PFSK-1 (cell line): ENCODE results near the gene PLCD1.

Source experiments
- POLR2AphosphoS5 ChIP-seq: IDR thresholded peaks from 2 replicates; pipeline ENCODE4 v1.6.1; 2012; ENCODE audit warnings: low read depth, mild to moderate bottlenecking, control low read depth, low read length, moderate library complexity
- SIN3A ChIP-seq: IDR thresholded peaks from 2 replicates; pipeline ENCODE4 v1.6.1; 2012; ENCODE audit warnings: mild to moderate bottlenecking, low read length, moderate library complexity, borderline replicate concordance; ENCODE audit not compliant: insufficient read depth
- TAF1 ChIP-seq: IDR thresholded peaks from 2 replicates; pipeline ENCODE4 v1.6.1; 2012; ENCODE audit warnings: low read length, control low read depth, borderline replicate concordance; ENCODE audit not compliant: insufficient read depth

- TF ChIP-seq SIN3A (no peak), POLR2AphosphoS5 (no peak), TAF1 (no peak)
Measured at GRCh38 chr3:37969596-37970100, 59.8 kb downstream of the PLCD1 start.
